RWPE2 (cell line): ENCODE data around the gene SLCO3A1.

Experiments
- ATAC-seq: fragments of 200-7000 bp; cut with Tn5 transposase; 3 replicates; pipeline ENCODE4 v1.9.1; 2021; ENCODE audit warnings: low read depth
- DNase-seq: peaks from one replicate; pipeline ENCODE4 v3.0.0-alpha.2; 2020; ENCODE audit warnings: low spot score
- H3K27ac ChIP-seq: fragments of 450-650 bp; 2 replicates; pipeline ENCODE4 v1.5.1; 2017; ENCODE audit warnings: mild to moderate bottlenecking; ENCODE audit not compliant: poor library complexity, severe bottlenecking
- H3K27me3 ChIP-seq: fragments of 250-450 bp; sonication (Bioruptor Pico); 2 replicates; pipeline ENCODE4 v1.5.1; 2021; ENCODE audit warnings: mild to moderate bottlenecking, moderate library complexity; ENCODE audit not compliant: insufficient read depth, poor library complexity, severe bottlenecking
- H3K36me3 ChIP-seq: fragments of 250-450 bp; sonication (Bioruptor Pico); 2 replicates; pipeline ENCODE4 v1.5.1; 2020; ENCODE audit warnings: low read depth, mild to moderate bottlenecking, moderate library complexity
- H3K4me1 ChIP-seq: fragments of 250-450 bp; sonication (Bioruptor Pico); 2 replicates; pipeline ENCODE4 v1.5.1; 2021; ENCODE audit warnings: mild to moderate bottlenecking, moderate library complexity; ENCODE audit not compliant: insufficient read depth, poor library complexity, severe bottlenecking
- H3K4me3 ChIP-seq: fragments of 250-450 bp; sonication (Bioruptor Pico); 2 replicates; pipeline ENCODE4 v1.5.1; 2021; ENCODE audit warnings: mild to moderate bottlenecking, moderate library complexity; ENCODE audit not compliant: severe bottlenecking
- H3K9me3 ChIP-seq: fragments of 250-450 bp; sonication (Bioruptor Pico); 2 replicates; pipeline ENCODE4 v1.5.1; 2021; ENCODE audit warnings: mild to moderate bottlenecking, moderate library complexity; ENCODE audit not compliant: severe bottlenecking
- TF ChIP-seq, protein P1 (sequence below): fragments of 450-650 bp; IDR thresholded peaks from one replicate; pipeline ENCODE4 v1.5.1; 2017; ENCODE audit warnings: mild to moderate bottlenecking, moderate library complexity; ENCODE audit not compliant: poor library complexity, severe bottlenecking

Gene SLCO3A1

DNA sequence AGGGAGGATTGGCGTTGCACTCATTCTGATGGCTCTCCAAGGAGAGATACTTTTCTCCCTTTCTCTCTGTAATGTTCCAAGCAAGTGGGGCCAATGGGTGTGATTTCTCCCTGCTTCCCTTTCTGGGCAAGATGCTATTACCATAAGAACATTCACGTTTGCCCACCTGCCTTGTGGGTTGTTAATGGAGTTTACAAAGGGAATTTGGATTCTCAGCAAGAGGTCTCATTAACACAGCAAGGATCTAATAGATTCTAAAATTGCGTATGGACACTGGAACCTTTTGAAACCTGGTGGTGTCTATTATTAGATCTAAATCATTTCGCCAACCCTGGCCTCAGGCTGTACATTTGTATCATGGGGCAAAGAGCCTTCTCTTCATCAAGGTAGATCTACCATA, 74.1 kb downstream of the SLCO3A1 start:
- no peak overlapping the region for H3K4me3 ChIP-seq
- TF ChIP-seq, protein P1, sequence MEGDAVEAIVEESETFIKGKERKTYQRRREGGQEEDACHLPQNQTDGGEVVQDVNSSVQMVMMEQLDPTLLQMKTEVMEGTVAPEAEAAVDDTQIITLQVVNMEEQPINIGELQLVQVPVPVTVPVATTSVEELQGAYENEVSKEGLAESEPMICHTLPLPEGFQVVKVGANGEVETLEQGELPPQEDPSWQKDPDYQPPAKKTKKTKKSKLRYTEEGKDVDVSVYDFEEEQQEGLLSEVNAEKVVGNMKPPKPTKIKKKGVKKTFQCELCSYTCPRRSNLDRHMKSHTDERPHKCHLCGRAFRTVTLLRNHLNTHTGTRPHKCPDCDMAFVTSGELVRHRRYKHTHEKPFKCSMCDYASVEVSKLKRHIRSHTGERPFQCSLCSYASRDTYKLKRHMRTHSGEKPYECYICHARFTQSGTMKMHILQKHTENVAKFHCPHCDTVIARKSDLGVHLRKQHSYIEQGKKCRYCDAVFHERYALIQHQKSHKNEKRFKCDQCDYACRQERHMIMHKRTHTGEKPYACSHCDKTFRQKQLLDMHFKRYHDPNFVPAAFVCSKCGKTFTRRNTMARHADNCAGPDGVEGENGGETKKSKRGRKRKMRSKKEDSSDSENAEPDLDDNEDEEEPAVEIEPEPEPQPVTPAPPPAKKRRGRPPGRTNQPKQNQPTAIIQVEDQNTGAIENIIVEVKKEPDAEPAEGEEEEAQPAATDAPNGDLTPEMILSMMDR: no peak
- ATAC-seq (no peak), DNase-seq (no peak)
- no peaks in the 10 kb centered on the region for H3K9me3 ChIP-seq
- no peaks in the 10 kb centered on the region for H3K36me3 ChIP-seq
- no peak overlapping the region for H3K27ac ChIP-seq
- no peaks in the 10 kb centered on the region for H3K27me3 ChIP-seq
- H3K4me1 ChIP-seq: no peaks in the 10 kb centered on the region

DNA sequence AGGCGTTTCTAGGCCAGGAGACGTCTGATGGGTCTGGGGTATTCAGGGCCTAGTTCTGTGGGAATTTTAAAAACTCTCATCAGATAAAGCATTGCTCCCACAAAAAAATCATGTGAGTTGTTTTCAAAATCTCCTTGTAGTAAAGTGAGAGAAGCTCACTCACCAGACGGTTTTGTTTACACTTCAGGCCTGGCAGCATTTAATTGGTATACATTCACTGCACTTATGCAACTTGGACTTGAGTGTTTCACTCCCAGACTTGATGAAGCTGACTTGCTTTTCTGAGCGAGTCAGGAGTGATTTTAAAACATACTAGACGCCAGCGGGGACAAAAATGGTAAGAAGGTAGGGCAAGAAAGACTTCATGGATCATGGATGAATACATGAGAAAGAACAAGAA, 75.2 kb downstream of the SLCO3A1 start:
- ATAC-seq (no peak), DNase-seq (no peak)
- H3K9me3 ChIP-seq: peaks cover 3% of the 10 kb centered on the region
- no peaks in the 10 kb centered on the region for H3K27me3 ChIP-seq
- no peak overlapping the region for H3K27ac ChIP-seq
- H3K4me1 ChIP-seq: no peaks in the 10 kb centered on the region
- H3K36me3 ChIP-seq: no peaks in the 10 kb centered on the region
- TF ChIP-seq, protein P1: no peak
- no peak overlapping the region for H3K4me3 ChIP-seq

- no peak for ATAC-seq
- H3K27me3 ChIP-seq: no peaks in the 10 kb centered on the region
- H3K27ac ChIP-seq: no peak overlapping the region
- no peaks in the 10 kb centered on the region for H3K36me3 ChIP-seq
- no peak for DNase-seq
- TF ChIP-seq, protein P1: no peak
- peaks cover 3% of the 10 kb centered on the region for H3K9me3 ChIP-seq
- no peaks in the 10 kb centered on the region for H3K4me1 ChIP-seq
- no peak overlapping the region for H3K4me3 ChIP-seq
These were observed 76.0 kb downstream of the SLCO3A1 start for GRCh38 chr15:91929509-91929908.

GRCh38 chr15:91930092-91930491, 76.6 kb downstream of the SLCO3A1 start:
- Histone ChIP-seq H3K4me3 (no peak overlapping the region), H3K27ac (no peak overlapping the region), H3K36me3 (no peaks in the 10 kb centered on the region), H3K9me3 (peaks cover 3% of the 10 kb centered on the region), H3K27me3 (no peaks in the 10 kb centered on the region), H3K4me1 (no peaks in the 10 kb centered on the region)
- TF ChIP-seq, protein P1: no peak
- ATAC-seq (no peak), DNase-seq (no peak)

- peaks cover 3% of the 10 kb centered on the region for H3K9me3 ChIP-seq
- peaks cover 13% of the 10 kb centered on the region for H3K4me1 ChIP-seq
- ATAC-seq: no peak
- TF ChIP-seq, protein P1: no peak
- H3K4me3 ChIP-seq: no peak overlapping the region
- DNase-seq: no peak
- H3K27me3 ChIP-seq: no peaks in the 10 kb centered on the region
- no peaks in the 10 kb centered on the region for H3K36me3 ChIP-seq
- H3K27ac ChIP-seq: no peak overlapping the region
These were observed 82.8 kb downstream of the SLCO3A1 start for GRCh38 chr15:91936182-91936775.
